SKM-1 (cell line): ENCODE data around the gene NUCB1.
"Not testable (repeated sequence)": the region's sequence is repeated elsewhere in the genome, so short reads cannot be mapped to it uniquely, and the experiment has no call there.

Experiments
- DNase-seq: peaks from one replicate; lab custom pipeline; 2025; ENCODE audit not compliant: unreplicated experiment; lab: John Stamatoyannopoulos, UW

NUCB1 gene

DNA sequence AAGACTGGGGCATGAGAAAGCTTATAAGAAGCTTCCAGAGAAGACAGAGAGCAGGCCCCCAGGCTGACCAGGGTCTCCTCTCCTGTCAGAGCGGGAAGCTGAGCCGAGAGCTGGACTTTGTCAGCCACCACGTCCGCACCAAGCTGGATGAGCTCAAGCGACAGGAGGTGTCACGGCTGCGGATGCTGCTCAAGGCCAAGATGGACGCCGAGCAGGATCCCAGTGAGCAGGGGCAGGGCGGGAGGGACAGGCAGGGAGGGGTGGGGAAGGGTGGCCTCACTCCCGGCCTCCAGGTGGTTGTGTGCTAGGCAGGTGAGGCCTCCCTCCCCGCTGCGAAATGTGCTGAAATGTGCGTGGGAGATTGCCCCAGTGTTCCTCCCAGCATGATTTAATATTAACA is 5.6 kb downstream of the NUCB1 start:
- DNase-seq, result no peak

DNA sequence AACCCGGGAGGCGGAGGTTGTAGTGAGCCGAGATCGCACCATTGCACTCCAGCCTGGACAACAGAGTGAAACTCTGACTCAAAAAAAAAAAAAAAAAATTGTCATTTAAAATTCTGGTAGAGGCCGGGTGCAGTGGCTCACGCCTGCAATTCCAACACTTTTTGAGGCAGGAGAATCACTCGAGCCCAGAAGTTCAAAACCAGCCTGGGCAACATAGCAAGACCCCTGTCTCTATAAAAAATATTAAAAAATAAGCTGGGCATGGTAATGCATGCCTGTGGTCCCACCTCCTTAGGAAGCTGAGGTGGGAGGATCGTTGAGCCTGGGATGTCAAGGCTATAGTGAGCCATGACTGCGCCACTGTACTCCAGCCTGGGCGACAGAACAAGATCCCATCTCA is 6.2 kb downstream of the NUCB1 start:
- DNase-seq, result no peak

DNA sequence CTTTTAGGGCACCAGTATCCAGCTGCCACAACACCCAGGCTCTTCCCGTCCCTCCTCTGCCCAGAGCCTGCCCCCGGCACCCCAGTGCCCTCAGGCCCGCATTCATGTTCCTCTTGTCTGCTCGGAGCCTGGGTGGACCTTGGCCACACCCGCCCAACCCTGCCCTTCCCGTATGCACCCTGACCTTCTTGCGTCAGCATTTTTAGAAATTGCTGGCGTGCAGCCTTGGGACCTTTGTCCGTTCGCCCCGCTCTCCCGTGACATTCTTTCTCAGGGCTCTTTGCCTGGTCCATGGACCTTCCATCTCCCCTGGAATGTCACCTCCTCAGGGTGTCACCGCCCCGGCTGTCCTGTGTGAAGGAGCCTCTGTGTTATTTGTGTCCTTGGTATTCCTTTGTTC is 7.6 kb downstream of the NUCB1 start:
- DNase-seq, result no peak

DNA sequence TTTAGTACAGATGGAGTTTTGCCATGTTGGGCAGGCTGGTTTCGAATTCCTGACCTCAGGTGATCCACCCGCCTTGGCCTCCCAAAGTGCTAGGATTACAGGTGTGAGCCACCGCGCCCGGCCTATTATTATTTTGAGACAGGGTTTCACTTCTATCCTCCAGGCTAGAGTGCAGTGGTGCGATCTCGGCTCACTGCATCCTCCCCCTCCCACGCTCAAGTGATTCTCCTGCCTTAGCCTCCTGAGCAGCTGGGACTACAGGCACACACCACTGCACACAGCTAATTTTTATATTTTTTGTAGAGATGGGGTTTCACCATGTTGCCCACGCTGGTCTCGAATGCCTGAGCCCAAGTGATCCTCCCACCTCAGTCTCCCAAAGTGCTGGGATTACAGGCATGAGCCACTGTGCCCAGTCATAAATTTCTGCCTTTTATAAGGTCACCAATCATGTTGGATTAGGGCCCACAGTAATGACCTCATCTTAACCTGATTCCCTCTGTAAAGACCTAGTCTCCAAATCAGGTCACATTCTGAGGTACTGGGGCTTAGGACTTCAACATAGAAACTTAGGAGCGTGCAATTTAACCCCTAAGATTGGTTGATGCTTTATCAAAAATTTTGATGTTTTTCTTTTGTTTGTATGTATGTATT is 9.4 kb downstream of the NUCB1 start:
- not testable (repeated sequence) for DNase-seq

DNA sequence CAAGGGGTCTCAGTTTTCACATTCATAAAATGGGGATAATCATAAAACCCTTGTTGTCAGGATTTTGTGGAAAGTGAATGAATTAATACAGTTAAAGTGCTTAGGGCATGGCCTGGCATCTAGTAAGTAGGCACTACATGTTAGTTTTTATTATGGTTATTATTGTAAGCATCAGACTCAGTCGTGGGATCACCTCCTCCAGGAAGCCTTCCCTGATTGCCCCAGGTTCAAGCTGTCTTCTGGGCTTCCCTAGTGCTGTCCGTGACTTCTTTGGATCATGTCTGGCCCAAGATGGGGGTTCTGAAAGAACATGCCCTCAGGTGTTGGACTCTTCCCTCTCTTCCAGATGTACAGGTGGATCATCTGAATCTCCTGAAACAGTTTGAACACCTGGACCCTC is 10.7 kb downstream of the NUCB1 start:
- DNase-seq, result no peak

DNA sequence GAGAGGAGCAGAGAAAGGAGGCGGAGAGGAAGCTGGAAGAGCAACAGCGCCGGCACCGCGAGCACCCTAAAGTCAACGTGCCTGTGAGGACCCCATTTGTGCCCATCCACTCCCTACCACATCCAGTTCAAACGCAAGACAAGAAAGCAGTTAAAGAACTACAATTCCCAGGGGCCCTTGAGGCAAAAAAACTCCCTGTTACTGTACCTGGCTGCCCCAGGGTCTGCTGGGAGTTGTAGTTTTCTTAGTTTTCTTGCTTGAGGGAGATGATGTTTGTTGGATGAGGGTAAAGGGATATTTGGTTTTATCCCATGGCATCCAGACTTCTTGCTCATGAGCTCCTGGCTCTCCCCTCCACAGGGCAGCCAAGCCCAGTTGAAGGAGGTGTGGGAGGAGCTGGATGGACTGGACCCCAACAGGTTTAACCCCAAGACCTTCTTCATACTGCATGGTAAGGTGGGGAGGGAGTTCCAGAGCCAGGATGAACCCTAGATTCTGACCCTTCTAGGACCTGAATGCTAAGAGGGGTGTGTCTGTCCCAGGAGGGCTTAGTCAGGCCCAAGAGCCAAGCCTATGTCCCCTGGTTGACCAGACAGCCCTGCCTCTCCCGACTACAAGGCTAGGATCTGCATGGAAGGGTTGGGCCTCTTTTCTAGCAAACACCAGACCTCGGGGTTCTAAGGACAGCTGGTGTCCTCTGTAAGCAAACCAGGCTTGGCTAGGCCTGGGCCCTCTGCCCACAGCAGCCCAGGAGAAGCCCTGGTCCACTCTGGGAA is 13.2 kb downstream of the NUCB1 start:
- DNase-seq, result no peak

DNA sequence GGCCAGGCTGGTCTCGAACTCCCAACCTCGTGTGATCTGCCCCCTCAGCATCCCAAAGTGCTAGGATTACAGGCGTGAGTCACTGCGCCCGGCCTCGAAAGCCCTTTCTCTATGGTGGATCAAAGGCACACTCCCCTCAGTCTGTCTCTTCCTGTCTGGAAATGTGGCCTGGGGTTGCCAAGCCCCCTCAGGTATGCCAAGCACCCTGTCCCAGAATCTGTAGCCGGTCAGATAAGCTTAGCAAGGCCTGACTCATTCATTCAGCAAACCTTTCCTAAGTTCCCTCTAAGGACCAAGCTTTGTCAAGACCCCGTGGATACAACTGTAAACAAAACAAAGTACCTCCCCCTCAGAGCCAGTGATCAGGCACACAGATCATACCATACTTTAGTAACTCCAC is 14.1 kb downstream of the NUCB1 start:
- DNase-seq, result no peak

DNA sequence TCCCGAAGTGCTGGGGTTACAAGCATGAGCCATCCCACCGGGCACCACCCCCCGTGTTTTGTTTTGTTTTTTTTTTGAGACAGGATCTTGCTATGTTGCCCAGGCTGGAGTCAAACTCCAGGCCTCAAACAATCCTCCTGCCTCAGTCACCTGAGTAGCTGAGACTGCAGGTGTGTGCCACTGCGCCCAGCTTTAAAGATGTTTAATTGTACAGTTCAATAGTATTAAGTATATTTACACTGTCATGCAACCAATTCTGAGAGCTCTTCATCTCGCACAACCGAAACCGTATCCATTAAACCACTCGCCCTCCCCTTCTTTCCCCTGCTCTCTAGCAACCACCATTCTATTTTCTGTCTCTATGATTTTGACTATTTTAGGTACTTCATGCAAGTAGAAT is 15.6 kb downstream of the NUCB1 start:
- no peak for DNase-seq

DNA sequence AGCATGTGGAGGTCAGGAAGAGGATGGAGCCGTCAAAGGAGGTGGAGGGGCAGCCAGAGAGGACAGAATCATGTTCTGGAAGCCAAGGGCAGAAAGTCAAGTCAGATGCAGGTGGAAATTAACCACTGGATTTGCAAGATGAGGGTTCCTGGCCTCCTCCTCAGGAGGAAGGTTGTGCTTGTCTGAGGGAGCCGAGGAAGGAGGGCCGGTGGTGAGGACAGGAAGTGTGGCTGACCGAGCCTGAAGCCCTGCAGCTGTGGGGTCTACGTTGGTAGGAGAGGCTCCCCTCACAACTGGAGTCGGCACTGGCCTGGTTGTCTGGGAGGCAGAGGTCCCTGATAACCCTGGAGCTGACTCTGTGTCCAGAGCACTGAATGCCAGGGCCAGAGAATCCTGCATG is 18.0 kb downstream of the NUCB1 start:
- DNase-seq, result no peak

DNA sequence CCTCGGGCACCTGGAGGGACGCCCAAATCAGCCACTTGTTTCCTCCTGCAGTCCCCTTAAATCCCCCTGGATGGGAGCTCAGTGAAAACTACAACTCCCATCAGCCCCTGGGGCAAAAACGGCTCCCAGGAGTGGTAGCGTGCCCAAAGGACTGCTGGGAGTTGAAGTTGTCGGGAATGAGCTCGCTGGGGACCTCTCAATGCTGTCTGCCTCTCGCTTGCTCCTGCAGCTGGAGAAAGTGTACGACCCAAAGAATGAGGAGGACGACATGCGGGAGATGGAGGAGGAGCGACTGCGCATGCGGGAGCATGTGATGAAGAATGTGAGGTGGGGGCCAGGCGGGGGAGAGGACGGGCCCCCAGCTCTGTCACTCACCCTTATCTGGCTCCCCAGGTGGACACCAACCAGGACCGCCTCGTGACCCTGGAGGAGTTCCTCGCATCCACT is 18.7 kb downstream of the NUCB1 start:
- no peak for DNase-seq

DNA sequence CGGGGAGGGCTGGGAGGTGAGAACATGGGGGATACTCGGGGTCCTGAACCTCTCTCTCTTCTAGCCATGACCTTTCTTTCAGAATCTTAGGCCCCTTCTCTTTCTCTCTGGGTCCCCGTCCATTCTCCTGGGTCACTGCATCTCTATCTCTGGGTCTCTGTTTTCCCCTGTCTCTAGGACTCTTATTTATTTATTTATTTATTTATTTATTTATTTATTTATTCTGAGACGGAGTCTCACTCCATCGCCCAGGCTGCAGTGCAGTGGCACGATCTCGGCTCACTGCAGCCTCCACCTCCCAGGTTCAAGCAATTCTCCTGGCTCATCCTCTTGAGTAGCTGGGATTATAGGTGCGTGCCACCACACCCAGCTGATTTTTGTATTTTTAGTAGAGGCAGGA is 19.2 kb downstream of the NUCB1 start:
- not testable (repeated sequence) for DNase-seq

DNA sequence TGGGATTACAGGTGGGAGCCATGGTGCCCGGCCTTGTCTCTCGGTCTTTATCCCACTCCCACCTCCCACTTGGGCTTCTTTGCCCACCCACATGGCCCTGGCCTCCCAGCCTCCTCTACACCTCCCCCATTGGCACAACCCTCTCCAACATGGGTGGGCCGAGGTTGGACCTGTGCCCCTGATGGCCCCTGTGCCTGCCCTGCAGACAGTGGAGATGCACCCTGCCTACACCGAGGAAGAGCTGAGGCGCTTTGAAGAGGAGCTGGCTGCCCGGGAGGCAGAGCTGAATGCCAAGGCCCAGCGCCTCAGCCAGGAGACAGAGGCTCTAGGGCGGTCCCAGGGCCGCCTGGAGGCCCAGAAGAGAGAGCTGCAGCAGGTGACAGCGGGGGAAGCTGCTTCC is 20.8 kb downstream of the NUCB1 start:
- no peak for DNase-seq

DNA sequence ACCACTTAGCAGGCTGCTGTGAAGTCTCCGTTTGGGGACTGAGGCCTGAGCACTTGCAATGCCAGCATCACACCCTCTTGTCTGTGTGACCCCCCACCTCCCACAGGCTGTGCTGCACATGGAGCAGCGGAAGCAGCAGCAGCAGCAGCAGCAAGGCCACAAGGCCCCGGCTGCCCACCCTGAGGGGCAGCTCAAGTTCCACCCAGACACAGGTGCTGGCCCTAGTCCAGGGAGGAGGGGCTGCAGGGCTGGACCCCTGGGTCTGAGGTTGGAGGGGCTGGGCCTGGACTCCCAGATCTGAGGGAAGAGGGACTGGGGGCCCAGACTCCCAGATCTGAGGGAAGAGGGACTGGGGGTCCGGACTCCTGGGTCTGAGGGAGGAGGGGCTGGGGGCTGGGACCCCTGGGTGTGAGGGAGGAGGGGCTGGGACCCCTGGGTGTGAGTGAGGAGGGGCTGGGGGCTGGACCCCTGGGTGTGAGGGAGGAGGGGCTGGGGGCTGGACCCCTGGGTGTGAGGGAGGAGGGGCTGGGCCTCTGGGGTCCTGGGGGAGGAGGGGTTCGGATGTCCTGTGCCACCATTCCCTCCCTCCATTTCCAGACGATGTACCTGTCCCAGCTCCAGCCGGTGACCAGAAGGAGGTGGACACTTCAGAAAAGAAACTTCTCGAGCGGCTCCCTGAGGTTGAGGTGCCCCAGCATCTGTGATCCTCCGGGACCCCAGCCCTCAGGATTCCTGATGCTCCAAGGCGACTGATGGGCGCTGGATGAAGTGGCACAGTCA is 21.8 kb downstream of the NUCB1 start:
- DNase-seq, result no peak

DNA sequence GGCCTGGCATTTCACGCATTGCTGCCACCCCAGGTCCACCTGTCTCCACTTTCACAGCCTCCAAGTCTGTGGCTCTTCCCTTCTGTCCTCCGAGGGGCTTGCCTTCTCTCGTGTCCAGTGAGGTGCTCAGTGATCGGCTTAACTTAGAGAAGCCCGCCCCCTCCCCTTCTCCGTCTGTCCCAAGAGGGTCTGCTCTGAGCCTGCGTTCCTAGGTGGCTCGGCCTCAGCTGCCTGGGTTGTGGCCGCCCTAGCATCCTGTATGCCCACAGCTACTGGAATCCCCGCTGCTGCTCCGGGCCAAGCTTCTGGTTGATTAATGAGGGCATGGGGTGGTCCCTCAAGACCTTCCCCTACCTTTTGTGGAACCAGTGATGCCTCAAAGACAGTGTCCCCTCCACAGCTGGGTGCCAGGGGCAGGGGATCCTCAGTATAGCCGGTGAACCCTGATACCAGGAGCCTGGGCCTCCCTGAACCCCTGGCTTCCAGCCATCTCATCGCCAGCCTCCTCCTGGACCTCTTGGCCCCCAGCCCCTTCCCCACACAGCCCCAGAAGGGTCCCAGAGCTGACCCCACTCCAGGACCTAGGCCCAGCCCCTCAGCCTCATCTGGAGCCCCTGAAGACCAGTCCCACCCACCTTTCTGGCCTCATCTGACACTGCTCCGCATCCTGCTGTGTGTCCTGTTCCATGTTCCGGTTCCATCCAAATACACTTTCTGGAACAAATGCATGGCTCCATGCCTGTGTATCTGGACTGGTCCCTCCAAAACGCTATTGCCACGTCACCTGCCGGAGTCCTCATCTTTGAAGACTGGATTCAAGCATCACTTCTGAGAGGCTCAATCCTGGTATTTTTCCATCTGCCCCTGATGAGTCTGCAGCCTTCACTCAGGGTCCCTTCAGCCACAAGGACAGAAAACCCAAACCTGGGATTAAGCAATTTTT is 22.7 kb downstream of the NUCB1 start:
- DNase-seq, result no peak

DNA sequence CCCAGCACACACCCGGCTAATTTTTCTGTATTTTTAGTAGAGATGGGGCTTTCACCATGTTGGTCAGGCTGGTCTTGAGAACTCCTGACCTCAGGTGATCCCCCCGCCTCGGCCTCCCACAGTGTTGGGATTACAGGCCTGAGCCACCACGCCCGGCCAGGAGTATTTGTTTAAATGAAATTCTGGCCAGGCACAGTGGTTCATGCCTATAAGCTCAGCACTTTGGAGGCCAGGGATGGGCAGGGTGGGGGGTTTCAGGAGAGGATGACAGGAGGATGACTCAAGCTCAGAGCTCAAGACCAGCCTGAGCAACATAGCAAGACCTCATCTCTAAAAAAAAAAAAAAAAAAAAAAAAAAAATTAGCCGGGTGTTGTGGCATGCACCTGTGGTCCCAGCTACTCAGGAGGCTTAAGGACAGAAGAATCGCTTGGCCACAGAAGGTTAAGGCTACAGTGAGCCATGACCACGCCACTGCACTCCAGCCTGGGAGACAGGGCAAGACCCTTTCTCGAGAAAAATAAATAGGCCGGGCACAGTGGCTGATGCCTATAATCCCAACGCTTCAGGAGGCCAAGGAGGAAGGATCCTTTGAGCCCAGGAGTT is 25.2 kb downstream of the NUCB1 start:
- DNase-seq, result no peak

DNA sequence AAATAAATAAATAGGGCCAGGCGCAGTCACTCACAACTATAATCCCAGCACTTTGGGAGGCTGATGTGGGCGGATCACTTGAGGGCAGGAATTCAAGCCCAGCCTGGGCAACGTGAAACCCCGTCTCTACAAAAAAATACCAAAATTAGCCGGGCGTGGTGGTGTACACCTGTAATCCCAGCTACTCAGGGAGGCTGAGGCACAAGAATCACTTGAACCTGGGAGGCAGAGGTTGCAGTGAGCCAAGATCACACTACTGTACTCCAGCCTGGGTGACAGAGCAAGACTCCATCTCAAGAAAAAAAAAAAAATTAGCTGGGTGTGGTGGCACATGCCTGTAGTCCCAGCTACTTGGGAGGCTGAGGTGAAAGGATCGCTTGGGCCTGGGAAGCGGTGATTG is 25.8 kb downstream of the NUCB1 start:
- DNase-seq, result not testable (repeated sequence)

DNA sequence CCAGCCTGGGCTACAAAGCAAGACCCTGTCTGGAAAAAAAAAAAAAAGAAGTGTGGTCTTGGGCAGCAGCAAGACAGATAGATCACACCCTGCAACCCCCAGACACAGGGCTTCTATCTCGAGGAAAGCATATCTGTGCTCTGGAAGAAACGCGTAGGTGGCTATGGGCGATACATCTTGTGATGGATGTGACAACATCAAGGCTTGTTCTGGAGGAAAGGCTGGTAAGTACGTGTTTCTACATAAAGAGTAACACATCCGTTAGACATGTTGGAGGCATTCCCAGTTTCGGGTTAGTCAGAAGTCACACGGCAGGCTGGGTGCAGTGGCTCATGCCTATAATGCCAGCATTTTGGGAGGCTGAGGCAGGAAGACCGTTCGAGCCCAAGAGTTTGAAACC is 26.8 kb downstream of the NUCB1 start:
- DNase-seq, result no peak

DNA sequence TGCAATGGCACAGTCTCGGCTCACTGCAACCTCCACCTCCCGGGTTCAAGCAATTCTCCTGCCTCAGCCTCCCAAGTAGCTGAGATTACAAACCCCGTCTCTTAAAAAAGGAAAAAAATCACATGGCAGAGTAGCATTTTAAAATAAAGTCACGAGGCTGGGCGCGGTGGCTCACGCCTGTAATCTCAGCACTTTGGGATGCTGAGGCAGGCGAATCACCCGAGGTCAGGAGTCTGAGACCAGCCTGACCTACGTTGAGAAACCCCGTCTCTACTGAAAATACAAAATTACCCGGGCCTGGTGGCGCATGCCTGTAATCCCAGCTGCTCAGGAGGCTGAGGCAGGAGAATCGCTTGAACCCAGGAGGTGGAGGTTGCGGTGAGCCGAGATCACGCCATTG is 27.6 kb downstream of the NUCB1 start:
- DNase-seq, result not testable (repeated sequence)

DNA sequence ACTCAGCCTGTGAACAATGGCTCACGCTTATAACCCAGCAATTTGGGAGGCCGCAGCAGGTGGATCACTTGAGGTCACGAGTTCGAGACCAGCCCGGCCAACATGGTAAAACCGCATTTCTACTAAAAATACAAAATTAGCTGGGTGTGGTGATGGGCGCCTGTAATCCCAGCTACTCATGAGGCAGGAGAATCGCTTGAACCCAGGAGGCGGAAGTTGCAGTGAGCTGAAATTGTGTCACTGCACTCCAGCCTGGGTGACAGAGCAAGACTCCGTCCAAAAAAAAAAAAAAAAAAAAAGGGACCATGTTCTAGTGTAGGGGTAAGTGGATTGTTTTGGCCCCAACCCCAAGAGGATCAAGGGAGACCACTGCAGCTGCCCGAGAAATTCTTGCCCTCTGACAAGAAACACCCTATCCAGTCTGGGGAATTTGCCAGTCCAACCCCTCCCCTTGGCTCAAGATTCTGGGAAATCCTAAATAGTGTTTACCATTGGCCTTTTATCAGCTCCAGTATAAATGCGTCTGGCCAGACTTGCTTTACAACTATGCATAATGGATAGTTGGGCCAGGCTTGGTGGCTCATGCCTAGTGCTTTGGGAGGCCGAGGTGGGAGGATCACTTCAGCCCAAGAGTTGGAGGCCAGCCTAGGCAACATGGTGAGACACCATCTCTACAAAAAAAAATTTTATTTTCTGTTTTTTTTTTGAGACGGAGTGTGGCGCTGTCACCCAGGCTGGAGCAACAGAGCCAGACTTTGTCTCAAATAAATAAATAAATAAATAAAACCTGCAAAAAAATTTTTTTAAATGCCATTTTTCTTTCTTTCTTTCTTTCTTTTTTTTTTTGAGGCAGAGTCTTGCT is 28.3 kb downstream of the NUCB1 start:
- DNase-seq, result no peak
